ENCODE measurements around the gene RNF187. TPM values are rescaled to one million over a fixed set of nuclear protein-coding genes. Genes with fewer than 3 reads are reported as not detected.

The RNF187 gene
- total RNA-seq, 1 experiment from 2014 or later, result 143 TPM

DNA sequence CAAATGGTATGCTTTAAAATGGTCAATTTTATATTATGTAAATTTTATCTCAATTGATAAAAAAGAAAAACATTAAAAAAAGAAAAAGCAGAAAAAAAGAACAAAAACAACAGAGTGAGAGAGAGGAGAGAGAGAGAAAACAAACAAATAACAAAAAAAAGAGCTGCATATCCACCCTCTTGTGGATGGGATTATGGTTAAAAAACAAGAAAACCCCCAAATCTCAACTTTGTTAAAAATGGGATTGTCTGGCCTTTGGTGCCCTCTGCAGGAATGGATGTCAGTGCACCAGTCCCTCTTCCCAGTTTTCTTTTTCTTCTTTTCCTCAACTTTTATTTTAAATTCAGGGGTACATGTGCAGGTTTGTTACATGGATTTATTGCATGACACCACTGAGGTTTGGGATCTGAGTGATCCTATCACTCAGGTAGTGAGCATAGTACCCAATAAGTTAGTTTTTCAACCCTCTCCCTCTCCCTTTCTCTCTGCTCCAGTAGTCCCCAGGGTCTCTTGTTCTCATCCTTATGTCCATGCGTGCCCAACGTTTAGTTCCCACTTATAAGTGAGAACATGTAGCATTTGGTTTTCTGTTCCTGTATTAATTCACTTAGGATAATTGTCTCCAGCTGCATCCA is 28.1 kb downstream of the RNF187 start:
- ChIA-PET POLR2A (no interaction called here), CTCF (interaction anchor here (0.5 kb wide), 1 partner anchor 779 kb away, joined by 3 read pairs; no protein-coding TSS in a partner anchor)
- no peak for DNase-seq (ENCODE audit: low read depth, low spot score)
- 0 out of 2 replicates have a peak, but pooled peaks have one; percentile 61 for ATAC-seq
- Histone ChIP-seq H3K4me1 (ENCODE audit: control insufficient read depth, insufficient read depth, low read length) (no peaks in the 10 kb centered on the region), H3K36me3 (ENCODE audit: control insufficient read depth, insufficient read depth, low read length) (no peaks in the 10 kb centered on the region), H3K9me3 (ENCODE audit: control insufficient read depth, insufficient read depth, low read depth, low read length) (no peaks in the 10 kb centered on the region), H3K27ac (ENCODE audit: low read length) (no peak overlapping the region), H3K4me3 (ENCODE audit: low read depth in 2 of 2, low read length in 2 of 2) (no peak overlapping the region), H3K27me3 (ENCODE audit: control insufficient read depth, insufficient read depth, low read length) (peaks cover 9% of the 10 kb centered on the region)
- no TSS peak for BruUV-seq (replicated peaks)
- in situ Hi-C loops (cut with HindIII; ENCODE audit: low pct_unique_long_range_greater_than_20kb, low sequenced_read_pairs) (no loop called here), intact Hi-C loops (cut with micrococcal nuclease; ENCODE audit: unreplicated experiment) (no loop called here)
- TF ChIP-seq TCF7L2 (IDR thresholded peaks at IDR 0.05; ENCODE audit: low read depth, low read length) (no peak), CTCF (IDR thresholded peaks at IDR 0.05) (peak; percentile 79), SIN3A (IDR thresholded peaks at IDR 0.05; ENCODE audit: borderline replicate concordance, insufficient read depth, low read depth, low read length) (no peak)

DNA sequence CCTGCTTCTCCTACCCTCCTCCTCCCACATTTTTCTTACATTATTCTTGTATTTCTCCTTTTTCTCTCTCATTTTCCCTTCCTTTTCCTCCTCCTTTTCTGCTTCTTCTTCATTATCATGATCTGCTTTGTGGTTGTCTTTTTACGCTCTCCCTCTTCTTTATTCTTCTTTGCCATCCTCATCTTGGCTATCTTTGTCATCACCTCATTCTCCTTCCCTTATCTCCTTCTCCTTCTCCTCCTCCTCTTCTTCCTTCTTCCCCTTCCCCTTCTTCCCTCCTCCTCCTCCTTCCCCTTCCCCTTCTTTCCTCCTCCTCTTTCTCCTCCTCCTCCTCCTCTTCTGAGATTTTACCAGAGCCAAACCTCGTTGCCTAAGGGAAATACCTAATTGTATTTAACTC is 30.5 kb downstream of the RNF187 start:
- Histone ChIP-seq H3K4me1 (ENCODE audit: control insufficient read depth, insufficient read depth, low read length) (no peaks in the 10 kb centered on the region), H3K9me3 (ENCODE audit: control insufficient read depth, insufficient read depth, low read depth, low read length) (no peaks in the 10 kb centered on the region), H3K27ac (ENCODE audit: low read length) (no peak overlapping the region), H3K4me3 (ENCODE audit: low read depth in 2 of 2, low read length in 2 of 2) (no peak overlapping the region), H3K36me3 (ENCODE audit: control insufficient read depth, insufficient read depth, low read length) (no peaks in the 10 kb centered on the region), H3K27me3 (ENCODE audit: control insufficient read depth, insufficient read depth, low read length) (peaks cover 9% of the 10 kb centered on the region)
- ChIA-PET POLR2A (no interaction called here), CTCF (no interaction called here)
- no peak for ATAC-seq
- no peak for TF ChIP-seq POLR2AphosphoS5 (IDR thresholded peaks at IDR 0.05; ENCODE audit: low read depth, low read length)
- no peak for TF ChIP-seq TCF7L2 (IDR thresholded peaks at IDR 0.05; ENCODE audit: low read depth, low read length)
- TF ChIP-seq, protein P1, sequence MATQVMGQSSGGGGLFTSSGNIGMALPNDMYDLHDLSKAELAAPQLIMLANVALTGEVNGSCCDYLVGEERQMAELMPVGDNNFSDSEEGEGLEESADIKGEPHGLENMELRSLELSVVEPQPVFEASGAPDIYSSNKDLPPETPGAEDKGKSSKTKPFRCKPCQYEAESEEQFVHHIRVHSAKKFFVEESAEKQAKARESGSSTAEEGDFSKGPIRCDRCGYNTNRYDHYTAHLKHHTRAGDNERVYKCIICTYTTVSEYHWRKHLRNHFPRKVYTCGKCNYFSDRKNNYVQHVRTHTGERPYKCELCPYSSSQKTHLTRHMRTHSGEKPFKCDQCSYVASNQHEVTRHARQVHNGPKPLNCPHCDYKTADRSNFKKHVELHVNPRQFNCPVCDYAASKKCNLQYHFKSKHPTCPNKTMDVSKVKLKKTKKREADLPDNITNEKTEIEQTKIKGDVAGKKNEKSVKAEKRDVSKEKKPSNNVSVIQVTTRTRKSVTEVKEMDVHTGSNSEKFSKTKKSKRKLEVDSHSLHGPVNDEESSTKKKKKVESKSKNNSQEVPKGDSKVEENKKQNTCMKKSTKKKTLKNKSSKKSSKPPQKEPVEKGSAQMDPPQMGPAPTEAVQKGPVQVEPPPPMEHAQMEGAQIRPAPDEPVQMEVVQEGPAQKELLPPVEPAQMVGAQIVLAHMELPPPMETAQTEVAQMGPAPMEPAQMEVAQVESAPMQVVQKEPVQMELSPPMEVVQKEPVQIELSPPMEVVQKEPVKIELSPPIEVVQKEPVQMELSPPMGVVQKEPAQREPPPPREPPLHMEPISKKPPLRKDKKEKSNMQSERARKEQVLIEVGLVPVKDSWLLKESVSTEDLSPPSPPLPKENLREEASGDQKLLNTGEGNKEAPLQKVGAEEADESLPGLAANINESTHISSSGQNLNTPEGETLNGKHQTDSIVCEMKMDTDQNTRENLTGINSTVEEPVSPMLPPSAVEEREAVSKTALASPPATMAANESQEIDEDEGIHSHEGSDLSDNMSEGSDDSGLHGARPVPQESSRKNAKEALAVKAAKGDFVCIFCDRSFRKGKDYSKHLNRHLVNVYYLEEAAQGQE (IDR thresholded peaks at IDR 0.05; ENCODE audit: insufficient read depth in 1 of 2, low read depth in 2 of 2, low read length in 1 of 2), result no peak
- TF ChIP-seq CTCF (IDR thresholded peaks at IDR 0.05), result no peak
- no peak for TF ChIP-seq SIN3A (IDR thresholded peaks at IDR 0.05; ENCODE audit: borderline replicate concordance, insufficient read depth, low read depth, low read length)
- intact Hi-C loops (cut with micrococcal nuclease; ENCODE audit: unreplicated experiment) (no loop called here), in situ Hi-C loops (cut with HindIII; ENCODE audit: low pct_unique_long_range_greater_than_20kb, low sequenced_read_pairs) (no loop called here)
- no peak for DNase-seq (ENCODE audit: low read depth, low spot score)
- BruUV-seq (replicated peaks), result no TSS peak

Data from Panc1 (cell line).